Measurements from ENCODE around the gene OR6P1. TPM values are rescaled to one million over a fixed set of nuclear protein-coding genes. Genes with fewer than 3 reads are reported as not detected.

The OR6P1 gene
- total RNA-seq, 1 donor from 2014 or later = not detected

DNA sequence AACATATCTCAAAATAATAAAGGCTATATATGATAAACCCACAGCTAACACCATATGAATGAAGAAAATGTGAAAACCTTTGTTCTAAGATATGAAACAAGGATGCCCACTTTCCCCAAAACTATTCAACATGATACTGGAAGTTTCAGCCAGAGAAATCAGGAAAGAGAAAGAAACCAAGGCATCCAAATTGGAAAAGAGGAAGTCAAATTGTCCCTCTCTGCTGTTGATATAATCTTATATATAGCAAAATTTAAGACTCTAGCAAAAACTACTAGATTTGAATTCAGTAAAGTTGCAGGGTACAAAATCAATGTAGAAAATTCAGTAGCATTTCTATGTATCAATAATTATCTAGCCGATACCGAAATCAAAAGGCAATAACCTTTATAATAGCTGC lies 30.4 kb upstream of the OR6P1 start:
- no peak for DNase-seq
- Mint-ChIP-seq H3K27me3 (ENCODE audit: unreplicated experiment) (peaks cover 6% of the 10 kb centered on the region), H3K27ac (ENCODE audit: unreplicated experiment) (no peak overlapping the region)

DNA sequence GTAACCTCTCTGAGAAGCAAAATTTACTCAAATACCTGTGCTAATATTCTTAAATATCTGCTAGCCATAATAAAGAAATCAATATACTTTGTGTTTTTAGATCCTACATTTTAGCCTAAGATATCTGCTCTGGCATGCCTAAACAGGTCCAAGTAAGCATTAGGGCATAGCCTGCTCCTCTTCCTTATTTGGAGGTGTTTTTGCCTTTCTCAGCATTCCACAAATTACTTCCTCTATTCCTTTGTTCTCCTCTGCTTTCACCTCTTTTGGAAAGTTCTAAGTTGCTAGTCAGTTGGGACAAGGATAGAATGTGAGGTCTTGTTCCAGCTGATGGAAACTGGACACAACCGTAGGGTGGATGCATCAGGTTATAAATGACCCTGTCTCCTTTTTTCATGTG lies 16.6 kb upstream of the OR6P1 start:
- H3K27ac Mint-ChIP-seq (ENCODE audit: unreplicated experiment) = no peak overlapping the region

More for the DNA sequence above, 30.4 kb upstream of the OR6P1 start:
- TF ChIP-seq, protein P1, sequence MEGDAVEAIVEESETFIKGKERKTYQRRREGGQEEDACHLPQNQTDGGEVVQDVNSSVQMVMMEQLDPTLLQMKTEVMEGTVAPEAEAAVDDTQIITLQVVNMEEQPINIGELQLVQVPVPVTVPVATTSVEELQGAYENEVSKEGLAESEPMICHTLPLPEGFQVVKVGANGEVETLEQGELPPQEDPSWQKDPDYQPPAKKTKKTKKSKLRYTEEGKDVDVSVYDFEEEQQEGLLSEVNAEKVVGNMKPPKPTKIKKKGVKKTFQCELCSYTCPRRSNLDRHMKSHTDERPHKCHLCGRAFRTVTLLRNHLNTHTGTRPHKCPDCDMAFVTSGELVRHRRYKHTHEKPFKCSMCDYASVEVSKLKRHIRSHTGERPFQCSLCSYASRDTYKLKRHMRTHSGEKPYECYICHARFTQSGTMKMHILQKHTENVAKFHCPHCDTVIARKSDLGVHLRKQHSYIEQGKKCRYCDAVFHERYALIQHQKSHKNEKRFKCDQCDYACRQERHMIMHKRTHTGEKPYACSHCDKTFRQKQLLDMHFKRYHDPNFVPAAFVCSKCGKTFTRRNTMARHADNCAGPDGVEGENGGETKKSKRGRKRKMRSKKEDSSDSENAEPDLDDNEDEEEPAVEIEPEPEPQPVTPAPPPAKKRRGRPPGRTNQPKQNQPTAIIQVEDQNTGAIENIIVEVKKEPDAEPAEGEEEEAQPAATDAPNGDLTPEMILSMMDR (IDR thresholded peaks at IDR 0.05; ENCODE audit: partially characterized antibody, unreplicated experiment) = no peak
- Mint-ChIP-seq H3K36me3 (ENCODE audit: unreplicated experiment) (peaks cover 4% of the 10 kb centered on the region), H3K4me3 (ENCODE audit: unreplicated experiment) (no peak overlapping the region), H3K9me3 (ENCODE audit: unreplicated experiment) (no peaks in the 10 kb centered on the region), H3K4me1 (ENCODE audit: low read depth, unreplicated experiment) (no peaks in the 10 kb centered on the region)

DNA sequence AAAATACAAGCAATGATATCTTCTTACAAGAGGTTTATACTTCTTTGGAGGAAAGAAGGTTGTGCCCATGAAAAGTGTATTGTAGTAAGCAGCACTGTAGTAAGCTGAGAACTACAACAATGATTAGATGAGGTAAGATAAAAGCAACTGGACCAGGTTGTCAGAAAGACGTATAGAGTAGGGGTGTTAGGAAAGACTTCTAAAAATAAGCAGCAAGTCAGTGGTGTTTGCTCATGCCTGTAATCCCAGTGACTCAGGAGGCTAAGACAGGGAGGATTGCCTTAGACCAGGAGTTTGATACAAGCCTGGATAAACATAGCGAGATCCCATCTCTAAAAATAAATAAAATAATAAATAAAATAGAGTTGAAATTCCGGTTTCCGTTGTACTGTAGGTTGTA lies 13.6 kb upstream of the OR6P1 start:
- Mint-ChIP-seq H3K36me3 (ENCODE audit: unreplicated experiment) (no peaks in the 10 kb centered on the region), H3K27ac (ENCODE audit: unreplicated experiment) (no peak overlapping the region), H3K4me1 (ENCODE audit: low read depth, unreplicated experiment) (no peaks in the 10 kb centered on the region), H3K9me3 (ENCODE audit: unreplicated experiment) (no peaks in the 10 kb centered on the region), H3K27me3 (ENCODE audit: unreplicated experiment) (no peaks in the 10 kb centered on the region), H3K4me3 (ENCODE audit: unreplicated experiment) (no peak overlapping the region)
- TF ChIP-seq, protein P1 (IDR thresholded peaks at IDR 0.05; ENCODE audit: partially characterized antibody, unreplicated experiment) = no peak
- no peak for DNase-seq

More for the DNA sequence above, 16.6 kb upstream of the OR6P1 start:
- no peak for DNase-seq
- TF ChIP-seq, protein P1 (IDR thresholded peaks at IDR 0.05; ENCODE audit: partially characterized antibody, unreplicated experiment) = no peak
- Mint-ChIP-seq H3K4me3 (ENCODE audit: unreplicated experiment) (no peak overlapping the region), H3K27me3 (ENCODE audit: unreplicated experiment) (no peaks in the 10 kb centered on the region), H3K36me3 (ENCODE audit: unreplicated experiment) (no peaks in the 10 kb centered on the region), H3K9me3 (ENCODE audit: unreplicated experiment) (no peaks in the 10 kb centered on the region), H3K4me1 (ENCODE audit: low read depth, unreplicated experiment) (no peaks in the 10 kb centered on the region)

DNA sequence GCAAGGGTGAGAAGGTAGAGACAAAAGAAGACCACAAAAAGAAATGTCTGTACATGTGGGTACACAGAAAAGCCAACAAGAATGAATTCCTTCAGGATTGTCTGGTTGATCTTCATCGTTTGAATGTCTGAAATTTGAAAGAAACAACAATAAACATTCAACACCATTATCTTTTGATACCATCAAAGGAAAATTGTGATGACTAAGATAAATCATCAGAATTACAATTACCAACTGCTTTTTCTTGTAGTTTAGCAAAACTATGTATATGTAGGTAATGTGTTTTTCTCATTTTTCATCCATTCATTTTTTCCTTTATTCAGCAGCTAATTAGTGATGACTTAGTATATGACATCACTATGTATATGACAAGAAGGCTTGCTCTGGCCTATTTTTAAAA lies 9.4 kb upstream of the OR6P1 start, which contains the start of gene OR10X1:
Gene OR10X1, minus strand, starts transcription at position 167 of the 400 bp plus-strand sequence. Its CDS starts 0 bp downstream, at position 167.
- no peaks in the 10 kb centered on the region for H3K9me3 Mint-ChIP-seq (ENCODE audit: unreplicated experiment)
- H3K4me1 Mint-ChIP-seq (ENCODE audit: low read depth, unreplicated experiment) = no peaks in the 10 kb centered on the region
- no peaks in the 10 kb centered on the region for H3K27me3 Mint-ChIP-seq (ENCODE audit: unreplicated experiment)
- TF ChIP-seq, protein P1 (IDR thresholded peaks at IDR 0.05; ENCODE audit: partially characterized antibody, unreplicated experiment) = no peak
- no peaks in the 10 kb centered on the region for H3K36me3 Mint-ChIP-seq (ENCODE audit: unreplicated experiment)
- no peak within 1 kb of the TSS for H3K4me3 Mint-ChIP-seq (ENCODE audit: unreplicated experiment)
- H3K27ac Mint-ChIP-seq (ENCODE audit: unreplicated experiment) = no peak within 1 kb of the TSS
- DNase-seq = no peak

DNA sequence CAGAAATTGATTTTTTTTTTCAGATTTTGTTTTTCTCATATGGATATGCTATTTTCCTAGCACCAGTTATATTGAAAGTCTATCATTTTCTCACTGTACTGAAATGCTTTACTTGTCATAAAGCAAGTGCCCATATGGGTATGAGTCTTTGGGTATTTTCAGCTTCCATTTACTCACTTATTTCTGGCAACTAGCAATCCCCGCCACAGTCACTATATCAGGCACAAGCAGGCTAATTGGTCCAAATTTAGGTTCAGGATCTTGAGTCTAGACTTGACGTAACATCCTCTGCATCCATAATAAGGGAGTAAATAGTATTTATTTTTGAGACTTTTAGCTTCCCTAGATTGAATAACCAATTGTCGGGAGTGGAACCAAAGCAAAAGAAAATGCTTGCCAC lies 7.2 kb upstream of the OR6P1 start:
- H3K27me3 Mint-ChIP-seq (ENCODE audit: unreplicated experiment) = no peaks in the 10 kb centered on the region
- H3K4me1 Mint-ChIP-seq (ENCODE audit: low read depth, unreplicated experiment) = no peaks in the 10 kb centered on the region
- DNase-seq = no peak
- no peak overlapping the region for H3K4me3 Mint-ChIP-seq (ENCODE audit: unreplicated experiment)
- no peak overlapping the region for H3K27ac Mint-ChIP-seq (ENCODE audit: unreplicated experiment)
- H3K36me3 Mint-ChIP-seq (ENCODE audit: unreplicated experiment) = no peaks in the 10 kb centered on the region
- H3K9me3 Mint-ChIP-seq (ENCODE audit: unreplicated experiment) = no peaks in the 10 kb centered on the region
- TF ChIP-seq, protein P1 (IDR thresholded peaks at IDR 0.05; ENCODE audit: partially characterized antibody, unreplicated experiment) = no peak
